Endothelial cell of umbilical vein (primary cell): ENCODE data around the gene SHROOM2. TPM values are rescaled to one million over a fixed set of nuclear protein-coding genes. Genes with fewer than 3 reads are reported as not detected.

Experiments used
- BruUV-seq: library from RNA; stranded (reverse); fragments of 400-500 nt; replicated peaks from 2 replicates; lab custom pipeline; 2021; lab: Mats Ljungman, UMichigan
- CTCF ChIA-PET: fragments of 300-600, 350-600 bp; sonication (Branson Sonifier 250); formaldehyde crosslinking; loops from one replicate; lab custom pipeline; 2021; ENCODE audit warnings: antibody characterized with exemption, inconsistent platforms; lab: Charles Lee
- POLR2A ChIA-PET: fragments of 300-600, 350-600 bp; sonication (Branson Sonifier 250); formaldehyde crosslinking; loops from one replicate; lab custom pipeline; 2021; ENCODE audit warnings: antibody characterized with exemption, inconsistent platforms; lab: Charles Lee
- DNase-seq: peaks from one replicate; pipeline ENCODE4 v3.0.0-alpha.2; 2011; ENCODE audit warnings: low read depth, low spot score
- FAIRE-seq: peaks from 2 replicates; lab custom pipeline; 2011; peaks lifted over from hg19 to GRCh38; lab: Jason Lieb, UNC
- H2AFZ ChIP-seq: 2 replicates; pipeline ENCODE4 v1.6.0; 2012; ENCODE audit warnings: low read depth, low read length, control low read depth, inconsistent platforms
- H3K27ac ChIP-seq: 2 replicates; pipeline ENCODE4 v1.5.1; 2011; ENCODE audit warnings: low read depth, mild to moderate bottlenecking, control low read depth, low read length, moderate library complexity; ENCODE audit not compliant: insufficient read depth
- H3K27me3 ChIP-seq, 2 experiments: 2 replicates each; pipeline versions ENCODE4 v1.6.0 to v1.6.1; 2011; ENCODE audit warnings: low read length in 2 of 2, mixed read lengths in 1 of 2; ENCODE audit not compliant: control insufficient read depth in 2 of 2, insufficient read depth in 2 of 2
- H3K36me3 ChIP-seq, 2 experiments: 2 replicates in 1 of 2; 3 replicates in 1 of 2; pipeline ENCODE4 v1.5.1; 2011; ENCODE audit warnings: low read length in 2 of 2, mild to moderate bottlenecking in 1 of 2, moderate library complexity in 1 of 2; ENCODE audit not compliant: control insufficient read depth in 2 of 2, insufficient read depth in 2 of 2; ENCODE audit errors: extremely low read depth in 1 of 2
- H3K4me1 ChIP-seq: 3 replicates; pipeline ENCODE4 v1.5.1; 2011; ENCODE audit warnings: mild to moderate bottlenecking, low read length; ENCODE audit not compliant: control insufficient read depth, insufficient read depth; ENCODE audit errors: extremely low read depth
- H3K4me2 ChIP-seq: 2 replicates; pipeline ENCODE4 v1.6.1; 2011; ENCODE audit warnings: low read length, control low read depth, mixed read lengths; ENCODE audit not compliant: insufficient read depth
- H3K4me3 ChIP-seq, 3 experiments: fragments of 200-600 bp in 1 of 3; sonication (generic), shearing (Covaris generic) in 1 of 3; replicated peaks in 1 of 3; 2 replicates each; pipeline ENCODE4 v1.5.1; 2011 to 2016; ENCODE audit warnings: control low read depth in 3 of 3, low read length in 3 of 3, mild to moderate bottlenecking in 2 of 3, inconsistent platforms in 1 of 3, low read depth in 1 of 3, moderate library complexity in 1 of 3; ENCODE audit not compliant: insufficient read depth in 1 of 3
- H3K79me2 ChIP-seq: 2 replicates; pipeline ENCODE4 v1.6.0; 2012; ENCODE audit warnings: low read length, inconsistent platforms; ENCODE audit not compliant: control insufficient read depth, insufficient read depth
- H3K9ac ChIP-seq: replicated peaks from 2 replicates; pipeline ENCODE3; 2011; ENCODE audit warnings: low read length, control low read depth; ENCODE audit not compliant: insufficient read depth; ENCODE audit errors: extremely low read depth
- H3K9me1 ChIP-seq: replicated peaks from 3 replicates; pipeline ENCODE4 v1.6.0; 2011; ENCODE audit warnings: mild to moderate bottlenecking, low read length; ENCODE audit not compliant: control insufficient read depth, insufficient read depth; ENCODE audit errors: extremely low read depth
- H3K9me3 ChIP-seq: replicated peaks from 2 replicates; pipeline ENCODE4 v1.5.1; 2012; ENCODE audit warnings: low read length, inconsistent platforms; ENCODE audit not compliant: control insufficient read depth, insufficient read depth
- H4K20me1 ChIP-seq: replicated peaks from 2 replicates; pipeline ENCODE3; 2011; ENCODE audit warnings: mild to moderate bottlenecking, low read length; ENCODE audit not compliant: control insufficient read depth, insufficient read depth; ENCODE audit errors: extremely low read depth
- CTCF ChIP-seq, 2 donors: IDR thresholded peaks; 1 replicate in 1 of 2; 2 replicates in 1 of 2; pipeline ENCODE4 v1.5.1; 2011; ENCODE audit warnings: low read length in 2 of 2, mild to moderate bottlenecking in 2 of 2, moderate library complexity in 2 of 2, control low read depth in 1 of 2, inconsistent platforms in 1 of 2, low read depth in 1 of 2; ENCODE audit not compliant: insufficient read depth in 1 of 2; ENCODE audit errors: extremely low read depth in 1 of 2
- EZH2 ChIP-seq: IDR thresholded peaks from 2 replicates; pipeline ENCODE4 v1.6.1; 2012; ENCODE audit warnings: borderline replicate concordance, low read depth, mild to moderate bottlenecking, moderate library complexity, low read length, inconsistent platforms; ENCODE audit not compliant: severe bottlenecking
- FOS ChIP-seq: IDR thresholded peaks from 2 replicates; pipeline ENCODE4 v1.6.1; 2011; ENCODE audit warnings: mild to moderate bottlenecking, low read length, moderate library complexity, borderline replicate concordance; ENCODE audit not compliant: insufficient read depth
- GATA2 ChIP-seq: IDR thresholded peaks from 2 replicates; pipeline ENCODE4 v1.7.0; 2011; ENCODE audit warnings: low read depth, mild to moderate bottlenecking, moderate library complexity, mixed read lengths, low read length; ENCODE audit not compliant: insufficient read length, insufficient read depth
- JUN ChIP-seq: IDR thresholded peaks from 2 replicates; pipeline ENCODE4 v1.6.1; 2011; ENCODE audit warnings: borderline replicate concordance, low read depth; ENCODE audit not compliant: insufficient read length, insufficient read depth
- MAX ChIP-seq: IDR thresholded peaks from 2 replicates; pipeline ENCODE4 v1.6.1; 2011; ENCODE audit not compliant: insufficient read depth, insufficient read length
- MYC ChIP-seq: IDR thresholded peaks from one replicate; pipeline ENCODE4 v1.6.1; 2011; ENCODE audit warnings: mild to moderate bottlenecking, low read depth, low read length
- POLR2A ChIP-seq: IDR thresholded peaks from 2 replicates; pipeline ENCODE4 v1.6.1; 2012; ENCODE audit warnings: low read depth, mild to moderate bottlenecking, control low read depth, low read length
- POLR2AphosphoS5 ChIP-seq: IDR thresholded peaks from 2 replicates; pipeline ENCODE4 v1.6.1; 2012; ENCODE audit warnings: low read depth, mild to moderate bottlenecking, control low read depth, low read length, moderate library complexity; ENCODE audit not compliant: insufficient read depth
- dilution Hi-C: fragments of 300-500 bp; cut with MboI; formaldehyde crosslinking; loops from one replicate; pipeline ENCODE4 v1.15.0; 2019; ENCODE audit warnings: low sequenced_read_pairs; ENCODE audit not compliant: extremely low pct_ligation_motif_present
- intact Hi-C: fragments of 100-400 bp; cut with micrococcal nuclease; formaldehyde crosslinking; loops from one replicate; pipeline ENCODE4 v1.10.0; 2022
- polyA plus RNA-seq, 4 experiments: library from polyadenylated mRNA; depleted of rRNA in 3 of 4; stranded (reverse) in 3 of 4; unstranded in 1 of 4; fragments of >200 nt; gene quantifications; 2 replicates each; pipeline versions ENCODE4 v1.2.1 to v1.2.3, GENCODE V29; 2011 to 2012; ENCODE audit warnings: missing spikeins in 1 of 4
- total RNA-seq: library from RNA; stranded (reverse); gene quantifications from 2 replicates; pipeline ENCODE4 v1.2.3, GENCODE V29; 2021

SHROOM2 gene
- total and polyA plus RNA-seq, 2 donors (not counting 3 experiments of a cell fraction or from before 2014, with no cell fraction given), result 3.7 to 11.8 TPM

DNA sequence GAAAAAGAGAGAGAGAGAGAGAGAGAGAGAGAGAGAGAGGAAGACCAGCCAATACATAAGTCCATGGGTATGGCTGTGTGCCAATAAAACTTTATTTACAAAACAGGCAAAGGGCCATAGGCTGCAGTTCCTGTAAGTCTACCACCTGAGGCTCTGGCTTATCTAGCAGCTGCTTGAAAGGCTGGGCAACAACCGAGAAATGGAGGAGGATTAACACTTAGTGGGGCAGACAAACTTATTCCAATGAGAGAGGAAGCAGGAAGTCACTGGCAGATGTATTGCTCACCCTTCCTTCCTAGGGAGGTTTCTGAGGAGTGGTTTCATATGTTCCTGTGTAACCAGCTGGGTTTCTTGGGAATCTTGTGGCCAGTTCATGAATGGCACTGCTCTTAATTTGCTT, 15.9 kb upstream of the SHROOM2 start:
- no TSS peak for BruUV-seq
- H3K9me3 ChIP-seq, result no peaks in the 10 kb centered on the region
- ChIA-PET POLR2A (no interaction called here), CTCF (no interaction called here)
- H3K9me1 ChIP-seq, result no peaks in the 10 kb centered on the region
- no peak overlapping the region for H3K9ac ChIP-seq
- H3K4me1 ChIP-seq, result peaks cover 25% of the 10 kb centered on the region
- H3K27ac ChIP-seq, result peak overlapping the region; percentile 57
- H3K4me3 ChIP-seq, result no peak overlapping the region
- FAIRE-seq, result peak; percentile 99
- TF ChIP-seq GATA2 (peak; percentile 25), EZH2 (no peak), FOS (peak; percentile 51), JUN (peak; percentile 61), POLR2AphosphoS5 (peak; percentile 64), MAX (no peak)
- no peaks in the 10 kb centered on the region for H4K20me1 ChIP-seq
- H3K79me2 ChIP-seq, result no peaks in the 10 kb centered on the region
- peak; percentile 72 for DNase-seq
- no peaks in the 10 kb centered on the region for H3K36me3 ChIP-seq
- H3K27me3 ChIP-seq, result no peaks in the 10 kb centered on the region
- peak overlapping the region; percentile 23 for H3K4me2 ChIP-seq
- intact Hi-C loops (loop anchor here (1.0 to 2.0 kb wide), 3 partner anchors 16 to 113 kb away; partner anchors contain the start of gene SHROOM2), dilution Hi-C loops (no loop called here)
- no peak overlapping the region for H2AFZ ChIP-seq

- no peaks in the 10 kb centered on the region for H3K9me3 ChIP-seq
- H3K4me3 ChIP-seq, result no peak overlapping the region
- dilution Hi-C loops, result no loop called here
- CTCF ChIA-PET, result interaction anchor here (0.6 to 0.7 kb wide), 3 partner anchors 9 to 211 kb away, joined by 3 read pairs; no protein-coding TSS in a partner anchor
- H2AFZ ChIP-seq, result no peak overlapping the region
- BruUV-seq, result no TSS peak
- no peak overlapping the region for H3K27ac ChIP-seq
- no peak for TF ChIP-seq JUN
- no peak for TF ChIP-seq POLR2A
- TF ChIP-seq POLR2AphosphoS5, result no peak
- no peak for TF ChIP-seq CTCF (IDR thresholded peaks at IDR 0.05; ENCODE audit: extremely low read depth in 1 of 2, insufficient read depth in 1 of 2, low read depth in 1 of 2, low read length in 2 of 2)
- no peak for TF ChIP-seq FOS
- TF ChIP-seq MAX, result no peak
- TF ChIP-seq GATA2, result no peak
- no peak for TF ChIP-seq MYC
- TF ChIP-seq EZH2, result no peak
- no peak overlapping the region for H3K9ac ChIP-seq
- no peaks in the 10 kb centered on the region for H3K36me3 ChIP-seq
- H3K9me1 ChIP-seq, result no peaks in the 10 kb centered on the region
- no peaks in the 10 kb centered on the region for H3K27me3 ChIP-seq
- H3K79me2 ChIP-seq, result no peaks in the 10 kb centered on the region
- peak; percentile 8 for FAIRE-seq
- H3K4me2 ChIP-seq, result no peak overlapping the region
- H4K20me1 ChIP-seq, result no peaks in the 10 kb centered on the region
- intact Hi-C loops, result no loop called here
- POLR2A ChIA-PET, result interaction anchor here (0.6 kb wide), 1 partner anchor 11 kb away, joined by 3 read pairs; no protein-coding TSS in a partner anchor
- no peak for DNase-seq
- H3K4me1 ChIP-seq, result peaks cover 11% of the 10 kb centered on the region
These were observed 13.3 kb upstream of the SHROOM2 start for GRCh38 chrX:9772943-9773342.
